Measurements from ENCODE around the gene P2RX7.
"Not testable (repeated sequence)": the region's sequence is repeated elsewhere in the genome, so short reads cannot be mapped to it uniquely, and the experiment has no call there.

The P2RX7 gene

DNA sequence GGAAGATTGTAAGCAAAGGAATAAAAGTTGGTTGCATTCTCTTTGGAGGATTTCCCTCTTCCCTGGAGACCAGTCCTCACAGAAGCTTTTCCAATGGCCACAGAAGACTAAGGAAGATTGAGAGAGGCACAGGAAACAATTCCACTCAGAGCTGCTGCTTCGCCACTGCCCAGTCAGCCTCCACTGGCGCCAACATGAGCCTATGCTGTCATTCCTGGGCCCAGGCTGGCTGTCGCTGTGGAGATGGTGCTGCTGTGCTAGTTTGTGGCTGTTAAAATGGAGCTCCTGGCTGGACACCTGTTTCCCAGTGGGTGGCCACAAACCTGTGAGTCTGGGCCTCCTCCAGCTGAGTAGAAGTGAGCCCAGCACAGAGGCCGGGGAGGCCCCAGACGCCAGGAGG, 6.6 kb downstream of the P2RX7 start:
- DNase-seq = no peak

DNA sequence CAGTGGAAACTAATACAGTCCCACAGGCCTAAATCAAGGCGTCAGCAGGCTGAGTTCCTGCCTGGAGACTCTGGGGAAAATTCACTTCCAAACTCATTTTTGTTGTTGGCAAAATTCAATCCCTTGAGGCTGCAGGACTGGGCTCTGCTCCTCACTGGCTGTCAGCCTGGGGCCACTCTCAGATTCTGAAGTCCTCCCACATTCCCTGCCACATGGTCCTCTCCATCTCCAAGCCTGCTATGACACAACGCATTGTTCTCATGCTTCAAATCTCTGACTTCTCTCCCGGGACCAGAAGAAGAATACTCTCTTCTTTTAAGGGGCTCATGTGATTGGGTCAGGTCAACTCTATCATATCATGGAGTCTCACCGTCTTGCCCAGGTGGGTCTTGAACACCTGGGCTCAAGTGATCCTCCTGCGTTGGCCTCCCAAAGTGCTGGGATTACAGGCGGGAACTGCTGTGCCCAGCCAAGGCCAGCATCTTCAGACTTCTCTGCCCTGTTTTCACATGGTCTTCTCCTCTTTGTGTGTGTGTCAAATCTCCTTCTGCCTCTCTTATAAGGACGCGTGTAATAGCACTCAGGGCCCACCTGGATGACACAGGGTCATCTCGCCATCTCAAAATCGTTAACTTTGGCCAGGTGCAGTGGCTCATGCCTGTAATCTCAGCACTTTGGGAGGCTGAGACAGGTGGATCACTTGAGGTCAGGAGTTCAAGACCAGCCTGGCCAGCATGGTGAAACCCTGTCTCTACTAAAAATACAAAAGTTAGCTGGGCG, 9.7 kb downstream of the P2RX7 start:
- DNase-seq = no peak

DNA sequence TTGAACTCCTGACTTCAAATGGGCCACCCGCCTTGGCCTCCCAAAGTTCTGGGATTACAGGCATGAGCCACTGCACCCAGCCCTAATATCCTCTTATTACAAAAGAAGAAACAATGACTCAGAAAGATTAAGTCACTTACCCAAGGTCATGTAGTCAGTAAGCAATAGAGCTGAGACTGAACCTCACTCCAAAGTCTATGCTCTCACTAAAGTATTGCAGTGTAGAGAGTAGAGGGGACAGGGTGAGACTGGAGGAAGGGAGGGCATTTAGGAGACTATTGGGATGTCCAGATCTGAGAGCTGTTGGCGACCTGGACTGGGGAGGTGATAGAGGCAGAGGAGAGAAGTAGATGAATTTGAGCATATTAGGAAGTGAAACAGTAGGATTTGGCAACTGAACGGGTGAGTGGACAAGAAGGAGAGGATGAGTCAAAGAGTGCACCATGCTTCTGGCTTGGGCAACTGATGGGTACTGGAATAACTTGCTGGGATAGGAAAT, 11.8 kb downstream of the P2RX7 start:
- DNase-seq = no peak

DNA sequence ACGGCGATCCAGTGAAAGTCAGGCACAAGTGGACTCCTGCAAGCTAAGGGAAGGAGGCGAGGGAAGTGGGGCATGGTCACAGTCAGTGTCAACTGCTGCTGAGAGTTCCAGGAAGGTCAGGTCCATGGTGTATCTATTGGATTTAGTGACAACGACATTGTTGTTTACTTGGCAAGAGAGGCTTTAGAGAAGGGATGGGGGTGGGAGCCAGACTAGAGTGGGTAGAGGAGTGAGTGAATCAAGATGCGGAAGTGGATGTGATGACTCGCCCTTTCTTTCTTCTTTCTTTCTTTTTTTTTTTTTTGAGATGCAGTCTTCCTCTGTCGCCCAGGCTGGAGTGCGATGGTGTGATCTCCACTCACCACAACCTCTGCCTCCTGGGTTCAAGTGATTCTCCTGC, 12.5 kb downstream of the P2RX7 start:
- no peak for DNase-seq

DNA sequence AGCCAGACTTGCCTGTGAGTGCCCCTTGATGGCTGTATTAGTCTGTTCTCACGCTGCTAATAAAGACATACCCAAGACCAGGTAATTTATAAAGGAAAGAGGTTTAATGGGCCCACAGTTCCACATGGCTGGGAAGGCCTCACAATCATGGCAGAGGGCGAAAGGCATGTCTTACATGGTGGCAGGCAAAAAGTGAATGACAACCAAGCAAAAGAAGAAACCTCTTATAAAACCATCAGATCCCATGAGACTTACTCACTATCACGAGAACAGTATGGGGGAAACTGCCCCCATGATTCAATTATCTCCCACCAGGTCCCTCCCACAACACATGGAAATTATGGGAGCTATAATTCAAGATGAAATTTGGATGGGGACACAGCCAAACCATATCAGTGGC, 16.6 kb downstream of the P2RX7 start:
- DNase-seq = not testable (repeated sequence)

DNA sequence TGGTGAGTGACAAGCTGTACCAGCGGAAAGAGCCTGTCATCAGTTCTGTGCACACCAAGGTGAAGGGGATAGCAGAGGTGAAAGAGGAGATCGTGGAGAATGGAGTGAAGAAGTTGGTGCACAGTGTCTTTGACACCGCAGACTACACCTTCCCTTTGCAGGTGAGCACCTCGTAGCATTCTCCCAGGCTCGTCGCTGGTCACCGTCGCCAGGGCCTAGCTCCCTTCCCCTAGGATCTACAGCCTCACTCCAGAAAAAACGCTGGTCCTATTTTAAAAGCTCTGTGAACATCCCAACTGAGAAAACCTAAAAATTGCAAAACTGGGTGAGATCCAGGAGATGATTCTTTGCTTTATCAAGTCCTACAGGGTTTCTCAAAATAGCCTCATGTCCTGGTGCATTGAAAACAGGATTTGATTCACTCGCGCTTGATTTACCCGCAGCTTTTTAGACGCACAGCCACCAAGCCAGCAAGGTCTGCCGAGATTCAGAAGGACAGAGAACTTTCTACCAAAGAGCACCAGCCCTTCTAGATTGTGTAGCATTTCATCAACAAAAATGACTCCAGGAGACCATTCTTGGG, 22.2 kb downstream of the P2RX7 start:
- DNase-seq = no peak

DNA sequence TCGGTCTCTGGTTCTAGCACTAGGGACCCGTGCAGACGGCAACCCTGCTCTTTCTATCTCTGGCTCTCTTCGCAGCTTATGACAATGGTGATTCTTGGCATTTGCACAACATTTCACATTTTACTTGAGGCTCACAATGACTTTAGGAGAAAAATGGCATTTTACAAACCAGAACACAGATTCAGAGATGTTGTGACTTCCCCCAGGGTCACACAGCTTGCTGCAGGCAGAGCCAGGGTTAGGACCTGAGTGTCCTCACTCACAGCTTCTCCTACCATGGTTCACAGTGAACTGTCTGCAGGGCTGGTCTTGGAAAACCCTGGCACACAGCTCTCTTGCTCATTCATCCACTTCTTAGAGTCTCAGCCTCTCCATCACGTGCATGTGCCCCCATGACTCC, 23.7 kb downstream of the P2RX7 start:
- no peak for DNase-seq

DNA sequence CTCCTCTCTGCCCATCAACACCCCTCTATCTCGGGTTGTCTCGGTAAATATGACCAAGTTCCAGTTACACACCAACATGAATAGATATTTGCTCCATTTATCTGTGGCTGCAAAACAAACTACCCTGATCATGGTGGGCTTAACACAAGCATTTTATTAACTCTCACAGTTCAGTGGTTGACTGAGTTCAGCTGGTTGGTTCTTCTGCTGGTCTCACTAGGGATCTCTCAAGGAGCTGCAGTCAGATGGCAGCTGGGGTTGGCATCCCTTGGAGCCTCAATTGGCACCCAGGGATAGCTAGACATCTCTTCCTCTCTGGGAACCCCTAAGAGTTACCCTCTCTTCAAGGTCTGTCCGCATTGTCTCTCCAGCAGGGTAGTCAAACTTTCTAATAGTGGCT, 25.4 kb downstream of the P2RX7 start:
- no peak for DNase-seq

DNA sequence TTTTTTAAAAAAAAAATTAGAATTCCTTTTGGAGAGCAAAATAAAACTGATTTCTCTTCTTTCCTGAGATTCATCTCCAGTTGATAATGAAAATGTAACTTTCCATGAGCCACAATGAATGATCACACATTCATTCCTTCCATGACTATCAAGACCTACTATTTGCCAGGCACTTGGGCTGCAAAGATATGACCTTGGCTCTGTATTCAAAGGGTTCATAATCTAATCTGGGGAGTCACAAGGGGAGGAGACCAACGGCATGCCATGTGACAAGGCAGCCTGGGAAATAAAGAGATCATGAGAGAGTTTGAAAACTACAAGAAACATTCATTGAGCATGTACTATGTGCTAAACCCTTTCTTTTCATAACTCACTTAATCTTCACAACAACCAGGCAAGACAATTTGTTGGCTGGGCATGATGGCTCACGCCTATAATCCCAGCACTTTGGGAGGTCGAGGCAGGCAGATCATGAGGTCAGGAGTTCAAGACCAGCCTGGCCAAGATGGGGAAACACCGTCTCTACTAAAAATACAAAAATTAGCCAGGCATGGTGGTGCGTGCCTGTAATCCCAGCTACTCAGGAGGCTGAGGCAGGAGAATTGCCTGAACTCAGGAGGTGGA, 26.2 kb downstream of the P2RX7 start:
- not testable (repeated sequence) for DNase-seq

DNA sequence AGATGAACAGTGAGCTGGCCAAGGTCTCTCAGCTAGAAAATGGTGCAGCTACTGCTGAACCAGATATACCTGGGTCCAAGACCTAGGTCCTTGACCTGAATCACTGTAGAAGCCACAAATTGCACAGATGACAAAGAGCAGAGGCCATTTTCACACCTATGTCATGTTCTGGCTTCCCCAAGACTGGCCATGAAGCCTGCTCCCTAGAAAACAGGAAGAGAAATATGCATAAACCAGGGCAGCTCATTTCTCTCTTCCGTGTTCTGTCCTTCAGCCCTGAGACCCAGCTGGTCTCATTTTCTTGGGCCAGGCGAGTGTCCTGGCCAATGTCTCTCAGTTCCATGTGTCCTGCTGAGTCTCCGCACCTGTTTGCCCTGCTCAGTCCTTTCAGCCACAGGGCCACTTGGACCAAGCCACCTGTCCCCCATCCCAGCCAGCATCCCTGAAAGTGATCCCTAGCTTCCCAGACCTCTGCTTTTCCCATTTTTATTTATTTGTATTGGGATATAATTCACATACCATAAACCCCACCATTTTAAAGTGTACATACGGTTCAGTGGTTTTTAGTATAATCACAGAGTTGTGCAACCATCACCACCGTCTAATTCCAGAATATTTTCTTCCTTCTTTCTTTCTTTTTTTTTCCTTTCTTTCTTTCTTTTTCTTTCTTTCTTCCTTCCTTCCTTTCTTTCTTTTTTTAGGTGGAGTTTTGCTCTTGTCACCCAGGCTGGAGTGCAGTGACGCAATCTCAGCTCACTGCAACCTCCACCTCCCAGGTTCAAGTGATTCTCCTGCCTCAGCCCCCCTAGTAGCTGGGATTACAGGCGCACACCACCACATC, 27.0 kb downstream of the P2RX7 start:
- no peak for DNase-seq

DNA sequence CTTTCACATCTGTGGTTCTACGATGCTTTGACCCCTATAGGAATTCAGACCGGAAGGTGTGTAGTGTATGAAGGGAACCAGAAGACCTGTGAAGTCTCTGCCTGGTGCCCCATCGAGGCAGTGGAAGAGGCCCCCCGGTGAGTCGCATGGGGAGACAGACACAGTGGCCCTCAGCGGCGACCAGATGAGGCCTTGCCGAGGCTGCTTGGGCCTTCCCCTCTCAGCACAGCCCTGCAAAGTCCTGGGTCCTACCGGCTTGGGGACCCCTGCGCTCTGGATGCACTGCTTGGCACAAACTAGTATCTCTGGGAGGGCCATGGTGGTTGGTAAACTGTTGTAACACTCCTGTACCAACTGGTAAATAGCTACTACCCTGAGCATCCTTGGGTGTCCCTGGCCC, 29.7 kb downstream of the P2RX7 start:
- DNase-seq = no peak

DNA sequence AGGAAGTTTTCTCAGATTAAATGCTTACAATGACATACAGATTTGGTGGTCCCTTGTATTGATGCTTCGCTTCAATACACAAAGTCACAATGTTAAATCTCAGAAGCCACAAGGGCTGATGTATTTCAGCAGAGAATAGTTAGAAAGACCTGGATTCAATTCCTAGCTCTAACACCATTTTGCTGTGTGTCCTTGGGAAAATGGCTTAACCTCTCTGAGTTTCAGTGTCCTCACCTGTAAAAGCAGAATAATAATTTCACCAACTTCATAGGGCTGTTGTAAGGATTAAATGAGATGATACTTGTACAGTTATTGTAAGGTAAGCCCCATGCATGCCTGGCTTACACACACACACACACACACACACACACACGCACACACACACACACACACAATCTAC, 30.3 kb downstream of the P2RX7 start:
- DNase-seq = no peak

DNA sequence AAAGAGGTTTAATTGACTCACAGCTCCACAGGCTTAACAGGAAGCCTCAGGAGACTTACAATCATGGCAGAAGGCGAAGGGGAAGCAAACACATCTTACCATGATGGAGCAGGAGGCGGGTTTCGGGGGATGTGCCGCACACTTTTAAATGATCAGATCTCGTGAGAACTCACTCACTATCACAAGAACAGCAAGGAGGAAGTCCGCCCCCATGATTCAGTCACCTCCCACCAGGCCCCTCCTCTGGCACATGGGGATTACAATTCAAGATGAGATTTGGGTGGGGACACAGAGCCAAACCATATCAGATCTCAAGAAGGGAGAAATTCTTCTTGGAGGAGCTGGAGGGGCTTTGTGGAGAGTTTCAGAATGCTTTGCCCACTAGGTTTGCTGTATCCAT, 32.2 kb downstream of the P2RX7 start:
- DNase-seq = not testable (repeated sequence)

DNA sequence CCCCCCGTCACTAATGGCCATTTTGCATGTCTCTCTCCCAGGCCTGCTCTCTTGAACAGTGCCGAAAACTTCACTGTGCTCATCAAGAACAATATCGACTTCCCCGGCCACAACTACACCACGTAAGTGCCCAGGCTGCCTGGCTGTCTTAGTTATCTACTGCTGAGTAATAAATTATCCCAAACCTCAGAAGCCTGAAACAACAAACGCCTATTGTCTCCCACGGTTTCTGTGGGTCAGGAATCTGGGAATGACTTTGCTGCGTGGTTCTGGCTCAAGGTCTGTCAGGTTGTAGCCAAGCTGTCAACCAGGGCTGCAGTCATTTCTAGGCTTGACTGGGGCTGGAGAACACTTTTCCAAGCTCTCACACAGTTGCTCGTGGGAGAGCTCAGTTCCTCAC, 32.6 kb downstream of the P2RX7 start:
- DNase-seq = no peak

DNA sequence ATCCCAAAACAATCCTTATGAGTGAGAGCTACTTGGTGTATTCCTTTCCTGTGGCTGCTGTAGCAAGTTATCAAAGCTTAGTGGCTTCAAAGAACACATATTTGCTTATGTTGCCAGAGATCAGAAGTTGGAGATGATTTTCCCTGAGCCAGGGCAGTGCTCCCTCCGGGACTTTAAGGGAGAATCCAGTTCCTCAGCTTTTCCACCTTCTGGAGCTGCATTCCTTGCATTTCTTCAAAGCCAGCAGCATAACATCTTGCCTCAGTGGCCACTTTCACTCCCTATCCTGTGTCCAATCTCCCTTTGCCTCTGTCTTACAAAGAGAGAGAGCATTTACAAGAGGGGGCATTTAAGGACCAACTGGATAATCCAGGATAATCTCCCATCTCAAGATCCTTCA, 33.7 kb downstream of the P2RX7 start:
- DNase-seq = no peak

DNA sequence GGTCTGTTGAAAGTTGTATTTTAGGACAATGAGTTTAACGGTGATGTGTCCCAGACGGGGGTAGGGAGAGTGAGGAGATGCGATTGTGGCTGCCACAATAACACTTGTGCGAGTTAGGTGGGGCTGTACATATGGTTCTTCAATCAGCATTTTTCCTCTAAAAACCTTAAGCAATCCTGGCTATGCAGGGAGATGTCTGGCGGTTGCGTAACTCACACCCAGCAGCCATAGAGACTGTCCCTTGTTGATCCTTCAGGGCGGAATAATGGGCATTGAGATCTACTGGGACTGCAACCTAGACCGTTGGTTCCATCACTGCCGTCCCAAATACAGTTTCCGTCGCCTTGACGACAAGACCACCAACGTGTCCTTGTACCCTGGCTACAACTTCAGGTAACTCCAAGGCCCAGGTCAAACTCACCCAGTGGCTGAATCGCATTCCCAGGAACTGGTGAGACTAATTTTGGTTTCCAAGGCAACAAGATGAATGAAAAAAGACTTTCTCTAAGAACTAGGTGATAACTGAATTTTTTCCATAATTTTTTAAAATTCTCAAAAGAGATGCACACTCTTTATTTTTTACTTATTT, 34.6 kb downstream of the P2RX7 start:
- no peak for DNase-seq

DNA sequence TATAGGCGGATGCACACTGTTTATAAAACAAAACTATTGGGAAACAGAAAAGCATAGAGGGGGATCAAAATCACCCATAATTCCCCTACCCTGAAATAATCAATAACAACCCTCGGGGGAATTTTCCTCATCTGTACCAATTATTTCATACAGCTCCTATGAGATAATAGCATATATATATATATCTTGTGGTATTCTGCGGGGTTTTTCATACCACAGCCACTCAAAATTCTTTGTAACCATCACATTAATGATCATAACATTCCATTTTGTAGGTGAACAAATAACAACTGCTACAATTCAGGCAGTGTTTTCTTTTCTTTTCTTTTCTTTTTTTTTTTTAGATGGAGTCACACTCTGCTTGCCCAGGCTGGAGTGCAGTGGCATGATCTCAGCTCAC, 35.3 kb downstream of the P2RX7 start:
- no peak for DNase-seq

DNA sequence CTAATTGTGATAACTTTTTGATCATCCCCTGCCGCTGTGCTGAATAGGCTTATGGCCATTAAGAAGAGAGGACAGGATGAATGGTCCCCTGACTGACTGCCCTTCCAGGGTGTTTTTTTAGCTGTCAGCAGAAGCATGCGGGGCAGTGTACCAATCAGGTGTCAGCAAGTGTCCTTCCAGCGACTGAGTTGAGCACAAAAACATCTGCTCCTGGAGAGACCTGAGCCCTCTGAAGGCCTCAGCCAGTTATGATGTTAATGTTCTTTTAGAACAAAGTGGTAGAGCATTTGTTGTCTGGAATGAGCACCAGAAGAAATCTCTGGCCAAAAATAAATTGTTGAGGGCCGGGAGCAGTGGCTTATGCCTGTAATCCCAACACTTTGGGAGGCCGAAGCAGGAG, 37.5 kb downstream of the P2RX7 start:
- no peak for DNase-seq

DNA sequence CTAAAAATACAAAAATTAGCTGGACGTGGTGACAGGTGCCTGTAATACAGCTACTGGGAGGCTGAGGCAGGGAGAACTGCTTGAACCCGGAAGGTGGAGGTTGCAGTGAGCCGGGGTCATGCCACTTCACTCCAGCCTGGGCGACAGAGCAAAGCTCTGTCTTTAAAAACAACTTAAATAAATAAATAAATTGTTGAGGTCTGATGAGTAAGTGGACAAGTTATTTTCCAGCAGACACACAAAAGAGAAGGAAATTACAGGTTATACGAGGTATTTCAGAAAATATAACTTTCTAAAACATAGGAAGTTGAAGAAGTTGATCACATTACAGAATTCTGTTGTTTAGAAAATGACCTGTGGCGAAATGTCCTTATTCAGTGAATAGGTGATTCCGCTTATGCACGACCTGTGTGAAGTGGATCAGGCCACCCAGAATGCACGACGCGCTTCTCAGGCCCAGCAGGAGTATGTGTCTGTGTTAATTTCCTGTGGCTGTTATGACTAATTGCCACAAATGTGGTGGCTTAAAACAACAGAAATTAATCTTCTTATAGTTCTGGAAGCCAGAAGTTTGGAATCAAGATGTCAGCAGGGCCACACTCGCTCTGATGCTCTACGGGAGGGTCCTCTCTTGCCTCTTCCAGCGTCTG, 38.1 kb downstream of the P2RX7 start:
- no peak for DNase-seq

DNA sequence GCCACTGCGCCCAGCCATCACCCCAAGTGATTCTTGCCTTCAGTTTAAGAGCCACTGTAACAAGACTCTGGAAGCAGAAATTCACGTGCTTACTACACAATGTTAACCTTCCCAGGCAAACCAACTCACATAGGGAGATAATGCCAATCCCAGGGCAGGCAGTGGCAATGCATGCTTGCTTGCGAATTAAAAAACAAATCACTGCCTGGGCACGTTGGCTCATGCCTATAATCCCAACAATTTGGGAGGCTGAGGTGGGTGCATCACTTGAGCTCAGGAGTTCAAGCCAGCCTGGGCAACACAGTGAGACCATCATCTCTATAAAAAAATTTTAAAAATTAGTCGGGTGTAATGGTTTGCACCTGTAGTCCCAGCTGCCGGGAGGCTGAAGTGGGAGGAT, 39.5 kb downstream of the P2RX7 start:
- DNase-seq = no peak

DNA sequence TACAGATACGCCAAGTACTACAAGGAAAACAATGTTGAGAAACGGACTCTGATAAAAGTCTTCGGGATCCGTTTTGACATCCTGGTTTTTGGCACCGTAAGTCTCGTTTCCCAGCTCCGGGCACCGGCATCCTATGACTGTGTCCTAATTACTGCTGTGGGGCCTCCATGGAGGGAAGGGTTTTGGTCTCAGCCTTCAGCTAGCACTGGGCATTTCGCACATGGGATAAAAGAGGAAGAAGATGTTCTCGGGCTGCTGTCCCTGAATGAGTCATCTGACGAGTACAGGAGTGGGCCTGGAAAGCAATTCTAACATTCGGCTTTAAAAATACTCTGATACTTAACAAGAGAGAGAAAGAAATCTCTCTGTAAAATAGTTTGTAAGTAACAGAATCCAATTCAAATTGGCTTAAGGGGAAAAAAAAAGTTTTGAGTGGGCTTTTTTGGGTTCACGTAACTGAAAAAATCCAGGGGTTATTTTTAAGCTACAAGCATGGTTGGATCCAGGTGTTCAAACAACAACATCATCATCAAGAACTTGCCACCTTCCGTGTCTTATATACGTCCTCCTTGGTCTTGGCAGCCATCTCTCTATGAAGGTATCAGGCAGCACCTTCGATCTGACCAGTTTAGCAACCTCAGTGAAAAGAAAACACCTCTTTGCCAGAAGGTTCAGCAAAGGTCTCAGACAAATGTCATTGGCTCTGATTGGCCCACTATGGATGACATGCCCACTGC, 42.9 kb downstream of the P2RX7 start:
- DNase-seq = no peak

All from NCI-H345 (cell line).